C4-2B (cell line): Measurements from ENCODE around the gene KCNT2.

Experiments
- CTCF ChIP-seq: fragments of 450-650 bp; conservative IDR thresholded peaks from 2 replicates; pipeline ENCODE4 v1.5.1; 2017; ENCODE audit warnings: mild to moderate bottlenecking
- ZFX ChIP-seq: fragments of 450-650 bp; IDR thresholded peaks from 2 replicates; pipeline ENCODE4 v1.6.1; 2017

- TF ChIP-seq CTCF (no peak), ZFX (no peak)
These were observed 148.9 kb downstream of the KCNT2 start for GRCh38 chr1:196459383-196459782.
